GM23338 (cell line): ENCODE results near the gene SLC43A2. TPM values are rescaled to one million over a fixed set of nuclear protein-coding genes. Genes with fewer than 3 reads are reported as not detected.

Experiments
- ATAC-seq: fragments of 200-7000 bp; cut with Tn5 transposase; 3 replicates; pipeline ENCODE4 v1.9.1; 2020
- DNase-seq: peaks from one replicate; pipeline ENCODE4 v3.0.0-alpha.2; 2015; ENCODE audit warnings: low spot score
- H2AFZ ChIP-seq: fragments of 200-600 bp; sonication (generic); 2 replicates; pipeline ENCODE4 v1.8.0; 2016; ENCODE audit warnings: antibody characterized with exemption, mild to moderate bottlenecking, moderate library complexity
- H3F3A ChIP-seq: fragments of 200-600 bp; sonication (generic); replicated peaks from 2 replicates; pipeline ENCODE4 v1.8.0; 2017; ENCODE audit warnings: antibody characterized with exemption, mixed run types, low read depth
- H3K27ac ChIP-seq: fragments of 200-600 bp; sonication (generic); 2 replicates; pipeline ENCODE4 v1.6.1; 2016; ENCODE audit warnings: low read depth
- H3K27me3 ChIP-seq: fragments of 200-600 bp; sonication (generic); 2 replicates; pipeline ENCODE4 v1.8.0; 2016; ENCODE audit warnings: mild to moderate bottlenecking, mixed run types, moderate library complexity; ENCODE audit not compliant: insufficient read depth
- H3K36me3 ChIP-seq: fragments of 200-600 bp; sonication (generic); 2 replicates; pipeline ENCODE4 v1.8.0; 2016; ENCODE audit warnings: mild to moderate bottlenecking; ENCODE audit not compliant: insufficient read depth
- H3K4me1 ChIP-seq: fragments of 200-600 bp; sonication (generic); 2 replicates; pipeline ENCODE4 v1.8.0; 2016; ENCODE audit warnings: mild to moderate bottlenecking, moderate library complexity; ENCODE audit not compliant: insufficient read depth
- H3K4me2 ChIP-seq: fragments of 200-600 bp; sonication (generic); 2 replicates; pipeline ENCODE4 v1.7.1; 2017; ENCODE audit warnings: mixed run types
- H3K4me3 ChIP-seq: fragments of 200-600 bp; sonication (generic); 2 replicates; pipeline ENCODE4 v1.6.1; 2016; ENCODE audit warnings: mixed run types
- H3K79me2 ChIP-seq: fragments of 200-600 bp; sonication (generic); replicated peaks from 2 replicates; pipeline ENCODE4 v1.8.0; 2017; ENCODE audit warnings: mild to moderate bottlenecking; ENCODE audit not compliant: insufficient read depth
- H3K9me2 ChIP-seq: fragments of 200-600 bp; sonication (generic); 2 replicates; pipeline ENCODE4 v1.8.0; 2017; ENCODE audit not compliant: insufficient read depth
- H4K20me1 ChIP-seq: fragments of 200-600 bp; sonication (generic); replicated peaks from 2 replicates; pipeline ENCODE4 v1.8.0; 2017; ENCODE audit warnings: mild to moderate bottlenecking; ENCODE audit not compliant: insufficient read depth
- H3K27ac Mint-ChIP-seq: 2 replicates; pipeline ENCODE4 v1.8.0; 2020; ENCODE audit warnings: inconsistent platforms, mild to moderate bottlenecking, moderate library complexity, mixed read lengths
- H3K27me3 Mint-ChIP-seq: 3 replicates; pipeline ENCODE4 v1.8.0; 2022; ENCODE audit warnings: low read depth, mild to moderate bottlenecking, moderate library complexity, mixed read lengths, inconsistent platforms; ENCODE audit not compliant: insufficient read depth, poor library complexity
- H3K36me3 Mint-ChIP-seq: 3 replicates; pipeline ENCODE4 v1.8.0; 2021; ENCODE audit warnings: low read depth, mild to moderate bottlenecking, inconsistent platforms, moderate library complexity, mixed read lengths
- H3K4me1 Mint-ChIP-seq: 3 replicates; pipeline ENCODE4 v1.8.0; 2020; ENCODE audit warnings: mild to moderate bottlenecking, inconsistent platforms, mixed read lengths
- H3K4me3 Mint-ChIP-seq: 3 replicates; pipeline ENCODE4 v1.8.0; 2021; ENCODE audit warnings: moderate library complexity, mild to moderate bottlenecking, inconsistent platforms, mixed read lengths
- H3K9me3 Mint-ChIP-seq: 3 replicates; pipeline ENCODE4 v1.8.0; 2020; ENCODE audit warnings: moderate library complexity, mild to moderate bottlenecking, inconsistent platforms, mixed read lengths
- CREB1 ChIP-seq: fragments of 250-450 bp; sonication (Bioruptor Pico); IDR thresholded peaks from 2 replicates; pipeline ENCODE4 v1.5.0; 2020; ENCODE audit warnings: low read depth, mild to moderate bottlenecking, moderate library complexity
- EZH2 ChIP-seq: fragments of 200-600 bp; sonication (generic); IDR thresholded peaks from one replicate; pipeline ENCODE4 v1.8.0; 2017; ENCODE audit warnings: antibody characterized with exemption, mild to moderate bottlenecking, low read depth; ENCODE audit not compliant: unreplicated experiment
- JUNB ChIP-seq: IDR thresholded peaks from one replicate; pipeline ENCODE4 v1.6.1; 2016; ENCODE audit warnings: antibody characterized with exemption; ENCODE audit not compliant: unreplicated experiment
- NANOG ChIP-seq: IDR thresholded peaks from 2 replicates; pipeline ENCODE4 v1.6.1; 2016; ENCODE audit warnings: antibody characterized with exemption, borderline replicate concordance
- REST ChIP-seq: IDR thresholded peaks from one replicate; pipeline ENCODE4 v1.6.1; 2018; ENCODE audit warnings: antibody characterized with exemption; ENCODE audit not compliant: unreplicated experiment
- ZNF331 ChIP-seq: fragments of 250-450 bp; sonication (Bioruptor Pico); IDR thresholded peaks from 2 replicates; pipeline ENCODE4 v1.5.0; 2020; ENCODE audit warnings: low read depth, mild to moderate bottlenecking, moderate library complexity
- polyA plus RNA-seq: library from polyadenylated mRNA; unstranded; fragments of >200 nt; fragmentation: Nextera tagmentation; extraction: Ambion mirVana; gene quantifications from 2 replicates; pipeline ENCODE4 v1.2.1, GENCODE V29; 2016
- total RNA-seq: library from RNA; depleted of rRNA; stranded (reverse); fragments of >200 nt; shearing (Covaris generic); gene quantifications from 2 replicates; pipeline ENCODE4 v1.2.3, GENCODE V29; 2014
- TF ChIP-seq, protein P1 (sequence below): IDR thresholded peaks from 2 replicates; pipeline ENCODE4 v1.6.1; 2016; ENCODE audit warnings: antibody characterized with exemption
- TF ChIP-seq, protein P2 (sequence below): fragments of 250-450 bp; sonication (Bioruptor Pico); IDR thresholded peaks from 2 replicates; pipeline ENCODE4 v1.5.0; 2020; ENCODE audit warnings: mild to moderate bottlenecking, moderate library complexity

Gene SLC43A2
- total and polyA plus RNA-seq, 2 experiments from 2014 or later = 2.2 to 9.8 TPM

DNA sequence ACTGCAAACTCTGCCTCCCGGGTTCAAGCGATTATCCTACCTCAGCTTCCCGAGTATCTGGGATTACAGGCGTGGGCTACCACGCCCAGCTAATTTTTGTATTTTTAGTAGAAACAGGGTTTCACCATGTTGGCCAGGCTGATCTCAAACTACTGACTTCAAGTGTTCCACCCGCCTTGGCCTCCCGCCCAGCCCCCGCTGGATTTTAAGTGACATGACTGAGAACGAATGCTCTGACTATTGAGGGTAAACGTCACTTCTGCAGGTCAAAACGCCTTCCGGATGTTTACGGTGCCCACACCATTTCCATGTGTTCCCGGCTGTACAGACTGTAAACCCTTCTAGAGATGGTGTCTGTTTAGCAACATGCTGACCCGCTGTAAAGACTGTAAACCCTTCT, 88.8 kb downstream of the SLC43A2 start:
- Histone ChIP-seq H3K4me1 (no peaks in the 10 kb centered on the region), H3F3A (no peaks in the 10 kb centered on the region; the same call in 1 of the 2 replicates), H2AFZ (no peak overlapping the region), H3K4me3 (no peak overlapping the region), H3K36me3 (peaks cover 33% of the 10 kb centered on the region), H4K20me1 (no peaks in the 10 kb centered on the region; the same call in 1 of the 2 replicates), H3K27me3 (no peaks in the 10 kb centered on the region), H3K9me2 (no peaks in the 10 kb centered on the region), H3K79me2 (no peaks in the 10 kb centered on the region), H3K27ac (no peak overlapping the region), H3K4me2 (no peak overlapping the region)
- peaks cover 47% of the 10 kb centered on the region for H3K36me3 Mint-ChIP-seq
- H3K27me3 Mint-ChIP-seq = no peaks in the 10 kb centered on the region
- TF ChIP-seq EZH2 (no peak), NANOG (no peak), ZNF331 (CRISPR knock-in tag) (no peak), JUNB (no peak), REST (no peak), CREB1 (CRISPR knock-in tag) (no peak)
- TF ChIP-seq, protein P1, sequence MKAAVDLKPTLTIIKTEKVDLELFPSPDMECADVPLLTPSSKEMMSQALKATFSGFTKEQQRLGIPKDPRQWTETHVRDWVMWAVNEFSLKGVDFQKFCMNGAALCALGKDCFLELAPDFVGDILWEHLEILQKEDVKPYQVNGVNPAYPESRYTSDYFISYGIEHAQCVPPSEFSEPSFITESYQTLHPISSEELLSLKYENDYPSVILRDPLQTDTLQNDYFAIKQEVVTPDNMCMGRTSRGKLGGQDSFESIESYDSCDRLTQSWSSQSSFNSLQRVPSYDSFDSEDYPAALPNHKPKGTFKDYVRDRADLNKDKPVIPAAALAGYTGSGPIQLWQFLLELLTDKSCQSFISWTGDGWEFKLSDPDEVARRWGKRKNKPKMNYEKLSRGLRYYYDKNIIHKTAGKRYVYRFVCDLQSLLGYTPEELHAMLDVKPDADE = no peak
- TF ChIP-seq, protein P2, sequence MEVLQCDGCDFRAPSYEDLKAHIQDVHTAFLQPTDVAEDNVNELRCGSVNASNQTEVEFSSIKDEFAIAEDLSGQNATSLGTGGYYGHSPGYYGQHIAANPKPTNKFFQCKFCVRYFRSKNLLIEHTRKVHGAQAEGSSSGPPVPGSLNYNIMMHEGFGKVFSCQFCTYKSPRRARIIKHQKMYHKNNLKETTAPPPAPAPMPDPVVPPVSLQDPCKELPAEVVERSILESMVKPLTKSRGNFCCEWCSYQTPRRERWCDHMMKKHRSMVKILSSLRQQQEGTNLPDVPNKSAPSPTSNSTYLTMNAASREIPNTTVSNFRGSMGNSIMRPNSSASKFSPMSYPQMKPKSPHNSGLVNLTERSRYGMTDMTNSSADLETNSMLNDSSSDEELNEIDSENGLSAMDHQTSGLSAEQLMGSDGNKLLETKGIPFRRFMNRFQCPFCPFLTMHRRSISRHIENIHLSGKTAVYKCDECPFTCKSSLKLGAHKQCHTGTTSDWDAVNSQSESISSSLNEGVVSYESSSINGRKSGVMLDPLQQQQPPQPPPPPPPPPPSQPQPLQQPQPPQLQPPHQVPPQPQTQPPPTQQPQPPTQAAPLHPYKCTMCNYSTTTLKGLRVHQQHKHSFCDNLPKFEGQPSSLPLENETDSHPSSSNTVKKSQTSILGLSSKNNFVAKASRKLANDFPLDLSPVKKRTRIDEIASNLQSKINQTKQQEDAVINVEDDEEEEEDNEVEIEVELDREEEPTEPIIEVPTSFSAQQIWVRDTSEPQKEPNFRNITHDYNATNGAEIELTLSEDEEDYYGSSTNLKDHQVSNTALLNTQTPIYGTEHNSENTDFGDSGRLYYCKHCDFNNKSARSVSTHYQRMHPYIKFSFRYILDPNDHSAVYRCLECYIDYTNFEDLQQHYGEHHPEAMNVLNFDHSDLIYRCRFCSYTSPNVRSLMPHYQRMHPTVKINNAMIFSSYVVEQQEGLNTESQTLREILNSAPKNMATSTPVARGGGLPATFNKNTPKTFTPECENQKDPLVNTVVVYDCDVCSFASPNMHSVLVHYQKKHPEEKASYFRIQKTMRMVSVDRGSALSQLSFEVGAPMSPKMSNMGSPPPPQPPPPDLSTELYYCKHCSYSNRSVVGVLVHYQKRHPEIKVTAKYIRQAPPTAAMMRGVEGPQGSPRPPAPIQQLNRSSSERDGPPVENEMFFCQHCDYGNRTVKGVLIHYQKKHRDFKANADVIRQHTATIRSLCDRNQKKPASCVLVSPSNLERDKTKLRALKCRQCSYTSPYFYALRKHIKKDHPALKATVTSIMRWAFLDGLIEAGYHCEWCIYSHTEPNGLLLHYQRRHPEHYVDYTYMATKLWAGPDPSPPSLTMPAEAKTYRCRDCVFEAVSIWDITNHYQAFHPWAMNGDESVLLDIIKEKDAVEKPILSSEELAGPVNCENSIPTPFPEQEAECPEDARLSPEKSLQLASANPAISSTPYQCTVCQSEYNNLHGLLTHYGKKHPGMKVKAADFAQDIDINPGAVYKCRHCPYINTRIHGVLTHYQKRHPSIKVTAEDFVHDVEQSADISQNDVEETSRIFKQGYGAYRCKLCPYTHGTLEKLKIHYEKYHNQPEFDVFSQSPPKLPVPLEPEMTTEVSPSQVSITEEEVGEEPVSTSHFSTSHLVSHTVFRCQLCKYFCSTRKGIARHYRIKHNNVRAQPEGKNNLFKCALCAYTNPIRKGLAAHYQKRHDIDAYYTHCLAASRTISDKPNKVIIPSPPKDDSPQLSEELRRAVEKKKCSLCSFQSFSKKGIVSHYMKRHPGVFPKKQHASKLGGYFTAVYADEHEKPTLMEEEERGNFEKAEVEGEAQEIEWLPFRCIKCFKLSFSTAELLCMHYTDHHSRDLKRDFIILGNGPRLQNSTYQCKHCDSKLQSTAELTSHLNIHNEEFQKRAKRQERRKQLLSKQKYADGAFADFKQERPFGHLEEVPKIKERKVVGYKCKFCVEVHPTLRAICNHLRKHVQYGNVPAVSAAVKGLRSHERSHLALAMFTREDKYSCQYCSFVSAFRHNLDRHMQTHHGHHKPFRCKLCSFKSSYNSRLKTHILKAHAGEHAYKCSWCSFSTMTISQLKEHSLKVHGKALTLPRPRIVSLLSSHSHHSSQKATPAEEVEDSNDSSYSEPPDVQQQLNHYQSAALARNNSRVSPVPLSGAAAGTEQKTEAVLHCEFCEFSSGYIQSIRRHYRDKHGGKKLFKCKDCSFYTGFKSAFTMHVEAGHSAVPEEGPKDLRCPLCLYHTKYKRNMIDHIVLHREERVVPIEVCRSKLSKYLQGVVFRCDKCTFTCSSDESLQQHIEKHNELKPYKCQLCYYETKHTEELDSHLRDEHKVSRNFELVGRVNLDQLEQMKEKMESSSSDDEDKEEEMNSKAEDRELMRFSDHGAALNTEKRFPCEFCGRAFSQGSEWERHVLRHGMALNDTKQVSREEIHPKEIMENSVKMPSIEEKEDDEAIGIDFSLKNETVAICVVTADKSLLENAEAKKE (CRISPR knock-in tag) = no peak
- no peaks in the 10 kb centered on the region for H3K9me3 Mint-ChIP-seq
- DNase-seq = no peak
- no peak overlapping the region for H3K27ac Mint-ChIP-seq
- peaks cover 3% of the 10 kb centered on the region; the same call in 2 of the 3 replicates for H3K4me1 Mint-ChIP-seq
- H3K4me3 Mint-ChIP-seq = no peak overlapping the region
- ATAC-seq = no peak
